CD14-positive monocyte (primary cell): Measurements from ENCODE around the gene AHNAK. TPM values are rescaled to one million over a fixed set of nuclear protein-coding genes. Genes with fewer than 3 reads are reported as not detected.

Experiments used
- DNase-seq, 3 donors: peaks; one replicate each; pipeline ENCODE4 v3.0.0-alpha.2; 2011 to 2022
- H2AFZ ChIP-seq: 2 replicates; pipeline ENCODE4 v1.6.0; 2012; ENCODE audit warnings: mild to moderate bottlenecking, low read depth, low read length, inconsistent platforms; ENCODE audit not compliant: insufficient read depth, poor library complexity, severe bottlenecking
- H3K27ac ChIP-seq, 2 donors: 1 replicate in 1 of 2; 2 replicates in 1 of 2; pipeline ENCODE4 v1.5.1; 2012 to 2013; ENCODE audit warnings: low read length in 2 of 2, control low read depth in 1 of 2, inconsistent platforms in 1 of 2, low read depth in 1 of 2, mild to moderate bottlenecking in 1 of 2
- H3K27me3 ChIP-seq, 2 donors: one replicate each; pipeline versions ENCODE4 v1.6.0 to v1.6.1; 2011 to 2013; ENCODE audit warnings: low read length in 2 of 2; ENCODE audit not compliant: control insufficient read depth in 2 of 2, insufficient read depth in 2 of 2
- H3K36me3 ChIP-seq, 2 donors: replicated peaks in 1 of 2; 1 replicate in 1 of 2; 2 replicates in 1 of 2; pipeline versions ENCODE4 v1.5.1 to v1.6.1; 2012 to 2013; ENCODE audit warnings: low read length in 2 of 2, control low read depth in 1 of 2, inconsistent platforms in 1 of 2, mild to moderate bottlenecking in 1 of 2; ENCODE audit not compliant: insufficient read depth in 2 of 2, control insufficient read depth in 1 of 2
- H3K4me1 ChIP-seq, 2 donors: 1 replicate in 1 of 2; 2 replicates in 1 of 2; pipeline versions ENCODE4 v1.5.1 to v1.6.1; 2012 to 2013; ENCODE audit warnings: low read length in 2 of 2, control low read depth in 1 of 2, inconsistent platforms in 1 of 2, mild to moderate bottlenecking in 1 of 2, moderate library complexity in 1 of 2; ENCODE audit not compliant: insufficient read depth in 2 of 2, control insufficient read depth in 1 of 2
- H3K4me2 ChIP-seq: replicated peaks from 2 replicates; pipeline ENCODE3; 2012; ENCODE audit warnings: low read length, moderate library complexity, mild to moderate bottlenecking; ENCODE audit not compliant: poor library complexity, severe bottlenecking; ENCODE audit errors: extremely low read depth
- H3K4me3 ChIP-seq, 3 experiments: fragments of 200-600 bp in 1 of 3; sonication (generic) in 1 of 3; replicated peaks in 1 of 3; 1 replicate in 2 of 3; 2 replicates in 1 of 3; pipeline ENCODE4 v1.5.1; 2011 to 2013; ENCODE audit warnings: low read length in 3 of 3, mild to moderate bottlenecking in 3 of 3, control low read depth in 2 of 3, low read depth in 2 of 3, inconsistent platforms in 1 of 3, moderate library complexity in 1 of 3
- H3K79me2 ChIP-seq: 2 replicates; pipeline ENCODE4 v1.6.0; 2012; ENCODE audit warnings: mild to moderate bottlenecking, control low read depth, inconsistent platforms, low read length, moderate library complexity; ENCODE audit not compliant: insufficient read depth
- H3K9ac ChIP-seq: 2 replicates; pipeline ENCODE4 v1.6.0; 2017; ENCODE audit warnings: low read length, mild to moderate bottlenecking; ENCODE audit not compliant: insufficient read depth, poor library complexity, severe bottlenecking
- H3K9me3 ChIP-seq, 2 donors: replicated peaks in 1 of 2; 1 replicate in 1 of 2; 2 replicates in 1 of 2; pipeline versions ENCODE4 v1.5.1 to v1.6.1; 2012 to 2013; ENCODE audit warnings: low read length in 2 of 2, control low read depth in 1 of 2; ENCODE audit not compliant: control insufficient read depth in 1 of 2, insufficient read depth in 1 of 2
- H4K20me1 ChIP-seq: 2 replicates; pipeline ENCODE4 v1.6.0; 2012; ENCODE audit warnings: mild to moderate bottlenecking, low read length, control low read depth, moderate library complexity; ENCODE audit not compliant: insufficient read depth
- H3K27ac Mint-ChIP-seq, 7 donors: one replicate each; pipeline ENCODE4 v1.8.0; 2020; ENCODE audit warnings: mild to moderate bottlenecking in 7 of 7, mixed read lengths in 7 of 7, moderate library complexity in 6 of 7, inconsistent platforms in 2 of 7
- H3K27me3 Mint-ChIP-seq, 3 donors: one replicate each; pipeline ENCODE4 v1.8.0; 2021 to 2022; ENCODE audit warnings: low read depth in 3 of 3, mild to moderate bottlenecking in 3 of 3, mixed read lengths in 3 of 3, moderate library complexity in 3 of 3, inconsistent platforms in 1 of 3
- H3K36me3 Mint-ChIP-seq, 2 donors: one replicate each; pipeline ENCODE4 v1.8.0; 2020; ENCODE audit warnings: mixed read lengths in 2 of 2, inconsistent platforms in 1 of 2, mild to moderate bottlenecking in 1 of 2
- H3K4me1 Mint-ChIP-seq: one replicate; pipeline ENCODE4 v1.8.0; 2020; ENCODE audit warnings: mild to moderate bottlenecking, mixed read lengths
- H3K4me3 Mint-ChIP-seq, 2 donors: one replicate each; pipeline ENCODE4 v1.8.0; 2020; ENCODE audit warnings: mild to moderate bottlenecking in 2 of 2, mixed read lengths in 2 of 2, moderate library complexity in 1 of 2
- H3K9me3 Mint-ChIP-seq, 7 donors: one replicate each; pipeline ENCODE4 v1.8.0; 2020 to 2022; ENCODE audit warnings: mixed read lengths in 7 of 7, mild to moderate bottlenecking in 6 of 7, moderate library complexity in 6 of 7, inconsistent platforms in 2 of 7
- CTCF ChIP-seq: fragments of 200-600 bp; IDR thresholded peaks from one replicate; pipeline ENCODE4 v1.8.0; 2022; ENCODE audit warnings: antibody characterized with exemption, mild to moderate bottlenecking
- WGBS: methylation state at CpG from one replicate; pipeline ENCODE4 v1.1.5; 2013; ENCODE audit warnings: missing lambda C conversion rate; ENCODE audit not compliant: insufficient coverage; 5-methylcytosine and 5-hydroxymethylcytosine counted together
- intact Hi-C, 2 donors: fragments of 100-400 bp; cut with micrococcal nuclease; formaldehyde crosslinking; loops; one replicate each; pipeline versions ENCODE4 v1.15.0 to v1.15.1; 2023
- polyA plus RNA-seq, 3 donors: library from polyadenylated mRNA; depleted of rRNA in 1 of 3; unstranded in 2 of 3; stranded (reverse) in 1 of 3; fragments of 300-500 nt in 2 of 3; fragments of >200 nt in 1 of 3; fragmentation: Illumina TruSeq in 2 of 3; gene quantifications; 1 replicate in 2 of 3; 2 replicates in 1 of 3; pipeline ENCODE4 v1.2.3, GENCODE V29; 2012 to 2021

AHNAK gene
- polyA plus RNA-seq, 3 donors: 80.0 to 201 (median 103) TPM

GRCh38 chr11:62411524-62411923, 135.1 kb downstream of the AHNAK start:
- Histone ChIP-seq H3K4me2 (no peak overlapping the region), H3K36me3 (peaks cover 0 to 14% of the 10 kb centered on the region in 2 donors), H3K27ac (no peak overlapping the region), H3K4me1 (peaks cover 7 to 11% of the 10 kb centered on the region in 2 donors), H3K9ac (no peak overlapping the region), H3K27me3 (no peaks in the 10 kb centered on the region), H3K79me2 (no peaks in the 10 kb centered on the region), H4K20me1 (no peaks in the 10 kb centered on the region), H3K9me3 (no peaks in the 10 kb centered on the region), H2AFZ (no peak overlapping the region), H3K4me3 (no peak overlapping the region)
- intact Hi-C loops: no loop called here
- peaks cover 9% of the 10 kb centered on the region for H3K4me1 Mint-ChIP-seq
- DNase-seq: no peak
- peaks cover 0 to 2% (median 0%) of the 10 kb centered on the region in 7 donors for H3K9me3 Mint-ChIP-seq
- no peak overlapping the region for H3K27ac Mint-ChIP-seq
- no peak overlapping the region for H3K4me3 Mint-ChIP-seq
- peaks cover 13 to 37% of the 10 kb centered on the region in 2 donors for H3K36me3 Mint-ChIP-seq
- TF ChIP-seq CTCF: no peak
- 100% methylated on average over 3 of the region's 5 CpGs for WGBS
- H3K27me3 Mint-ChIP-seq: peaks cover 2% of the 10 kb centered on the region in 3 donors

- H4K20me1 ChIP-seq: no peaks in the 10 kb centered on the region
- no peaks in the 10 kb centered on the region for H3K9me3 ChIP-seq
- Mint-ChIP-seq H3K36me3 (peaks cover 10 to 34% of the 10 kb centered on the region in 2 donors), H3K4me1 (peaks cover 9% of the 10 kb centered on the region), H3K27me3 (peaks cover 1 to 2% (median 2%) of the 10 kb centered on the region in 3 donors), H3K4me3 (no peak overlapping the region), H3K9me3 (peaks cover 0 to 2% (median 0%) of the 10 kb centered on the region in 7 donors), H3K27ac (no peak overlapping the region)
- no peak overlapping the region for H3K27ac ChIP-seq
- H3K27me3 ChIP-seq: no peaks in the 10 kb centered on the region
- H2AFZ ChIP-seq: no peak overlapping the region
- no peak overlapping the region for H3K4me3 ChIP-seq
- no peak for TF ChIP-seq CTCF
- WGBS: 97% methylated on average over 6 of the region's 8 CpGs
- no peaks in the 10 kb centered on the region for H3K79me2 ChIP-seq
- intact Hi-C loops: no loop called here
- peaks cover 0 to 8% of the 10 kb centered on the region in 2 donors for H3K36me3 ChIP-seq
- no peak for DNase-seq
- peaks cover 7 to 11% of the 10 kb centered on the region in 2 donors for H3K4me1 ChIP-seq
- no peak overlapping the region for H3K9ac ChIP-seq
- no peak overlapping the region for H3K4me2 ChIP-seq
Observed at GRCh38 chr11:62410972-62411371, 135.6 kb downstream of the AHNAK start.
